Bronchial epithelial cell (primary cell): Measurements from ENCODE around the gene ANGPTL8. TPM values are rescaled to one million over a fixed set of nuclear protein-coding genes. Genes with fewer than 3 reads are reported as not detected.

Experiments used
- DNase-seq: peaks from one replicate; pipeline ENCODE4 v3.0.0-alpha.2; 2010; ENCODE audit warnings: low read depth
- FAIRE-seq: peaks from 2 replicates; lab custom pipeline; 2011; peaks lifted over from hg19 to GRCh38; lab: Jason Lieb, UNC
- H3K27me3 ChIP-seq: 2 replicates; pipeline ENCODE4 v1.5.1; 2011; ENCODE audit warnings: low read length; ENCODE audit not compliant: control insufficient read depth, insufficient read depth
- H3K36me3 ChIP-seq: 2 replicates; pipeline ENCODE4 v1.5.1; 2011; ENCODE audit warnings: low read length; ENCODE audit not compliant: control insufficient read depth, insufficient read depth
- H3K4me3 ChIP-seq: 2 replicates; pipeline ENCODE4 v1.5.1; 2011; ENCODE audit warnings: mild to moderate bottlenecking, low read depth, low read length, control low read depth
- CTCF ChIP-seq: IDR thresholded peaks from 2 replicates; pipeline ENCODE4 v1.5.1; 2011; ENCODE audit warnings: mild to moderate bottlenecking, moderate library complexity, low read length, control low read depth, inconsistent platforms; ENCODE audit not compliant: insufficient read depth, severe bottlenecking
- total RNA-seq: library from RNA; depleted of rRNA; stranded (reverse); fragments of >200 nt; gene quantifications from 2 replicates; pipeline ENCODE4 v1.2.1, GENCODE V29; 2014

The ANGPTL8 gene
- total RNA-seq, 1 donor from 2014 or later, result not detected

- FAIRE-seq (no peak), DNase-seq (no peak)
- H3K36me3 ChIP-seq, result peaks cover 21% of the 10 kb centered on the region
- TF ChIP-seq CTCF, result no peak
- no peak overlapping the region for H3K4me3 ChIP-seq
- H3K27me3 ChIP-seq, result no peaks in the 10 kb centered on the region
Measured at GRCh38 chr19:11252665-11253355, 13.4 kb downstream of the ANGPTL8 start.

DNA sequence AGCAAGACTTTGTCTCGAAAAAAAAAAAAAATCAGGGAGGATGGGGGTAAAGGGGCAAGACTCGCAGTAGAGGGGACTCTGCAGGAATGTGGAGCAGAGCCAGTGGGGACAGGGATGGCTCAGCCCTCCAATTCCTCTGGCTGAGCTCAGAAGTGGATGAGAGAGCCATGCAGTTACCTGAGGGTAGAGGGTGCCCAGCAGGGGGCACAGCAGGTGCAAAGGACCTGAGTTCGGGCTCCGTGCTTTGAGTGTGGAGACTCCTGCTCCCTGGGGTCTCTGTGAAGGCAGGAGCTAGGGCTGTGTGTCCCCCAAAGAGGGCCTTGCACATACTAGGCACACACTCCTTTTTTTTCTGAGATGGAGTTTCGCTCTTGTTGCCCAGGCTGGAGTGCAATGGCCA is 15.2 kb downstream of the ANGPTL8 start:
- peak; percentile 53 for TF ChIP-seq CTCF
- no peaks in the 10 kb centered on the region for H3K27me3 ChIP-seq
- no peak overlapping the region for H3K4me3 ChIP-seq
- H3K36me3 ChIP-seq, result peaks cover 16% of the 10 kb centered on the region
- DNase-seq (no peak), FAIRE-seq (no peak)

GRCh38 chr19:11256189-11256588 is 16.8 kb downstream of the ANGPTL8 start:
- Histone ChIP-seq H3K4me3 (no peak overlapping the region), H3K27me3 (no peaks in the 10 kb centered on the region), H3K36me3 (peaks cover 11% of the 10 kb centered on the region)
- FAIRE-seq (no peak), DNase-seq (no peak)
- no peak for TF ChIP-seq CTCF

- FAIRE-seq (peak; percentile 18), DNase-seq (peak; percentile 32)
- H3K4me3 ChIP-seq, result no peak overlapping the region
- no peak for TF ChIP-seq CTCF
- peaks cover 3% of the 10 kb centered on the region for H3K36me3 ChIP-seq
- no peaks in the 10 kb centered on the region for H3K27me3 ChIP-seq
Measured at GRCh38 chr19:11257846-11258380, 18.5 kb downstream of the ANGPTL8 start.

DNA sequence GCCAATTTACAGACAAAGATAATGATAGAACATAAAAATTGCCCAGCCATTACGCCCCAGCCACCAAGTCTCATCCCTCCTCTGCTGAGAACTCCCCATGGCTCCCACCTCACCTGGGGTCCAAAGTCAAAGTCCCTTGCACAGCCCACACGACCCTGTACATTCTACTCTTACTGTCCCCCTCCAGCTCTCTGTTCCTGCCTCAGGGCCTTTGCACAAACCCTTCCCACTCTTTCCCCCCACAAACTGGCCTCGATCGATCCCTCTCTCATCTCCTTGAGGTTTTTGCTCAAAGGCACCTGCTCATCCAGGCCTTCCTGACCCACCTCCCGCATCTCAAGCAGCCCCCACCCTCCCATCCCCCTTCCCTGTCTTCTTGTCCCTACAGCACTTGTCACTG is 21.6 kb downstream of the ANGPTL8 start:
- Histone ChIP-seq H3K36me3 (peaks cover 2% of the 10 kb centered on the region), H3K4me3 (peak overlapping the region; percentile 72), H3K27me3 (no peaks in the 10 kb centered on the region)
- DNase-seq, result no peak
- TF ChIP-seq CTCF, result no peak
- FAIRE-seq, result no peak

DNA sequence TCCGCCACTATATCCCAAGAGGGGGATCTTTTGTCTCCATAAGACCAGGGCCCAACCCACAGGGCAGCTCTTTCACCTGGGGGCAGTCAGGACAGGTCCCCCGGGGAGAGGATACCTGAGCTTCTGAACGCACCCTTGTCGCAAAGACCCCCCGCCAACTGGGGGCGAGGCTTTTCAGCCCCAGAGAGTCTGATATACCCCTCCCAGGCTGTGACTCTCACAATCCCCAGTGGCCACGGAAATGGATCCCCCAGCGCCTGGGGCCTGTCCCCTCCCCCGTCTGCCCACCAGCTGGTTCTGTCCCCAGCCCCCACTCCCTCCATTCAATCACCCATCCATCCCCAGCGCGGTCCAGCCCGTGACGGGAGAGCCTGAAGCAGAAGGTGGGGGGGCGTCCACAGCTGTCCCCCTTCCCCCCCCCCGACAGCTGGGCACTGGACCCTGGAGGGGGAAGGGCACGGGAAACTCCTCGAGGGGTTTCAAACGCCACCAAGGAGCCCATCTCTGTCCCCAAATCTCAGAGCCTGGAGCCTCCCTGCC is 22.1 kb downstream of the ANGPTL8 start:
- no peak for DNase-seq
- H3K27me3 ChIP-seq, result no peaks in the 10 kb centered on the region
- H3K4me3 ChIP-seq, result peak overlapping the region; percentile 72
- TF ChIP-seq CTCF, result no peak
- H3K36me3 ChIP-seq, result no peaks in the 10 kb centered on the region
- FAIRE-seq, result no peak
